GM12878 (cell line): ENCODE results near the gene KCNA5. TPM values are rescaled to one million over a fixed set of nuclear protein-coding genes. Genes with fewer than 3 reads are reported as not detected.

Source experiments
- ATAC-seq: fragments of 200-7000 bp; cut with Tn5 transposase; 3 replicates; pipeline ENCODE4 v1.9.1; 2020; ENCODE audit warnings: mild to moderate bottlenecking, moderate library complexity
- BruUV-seq: library from RNA; stranded (reverse); fragments of 400-500 nt; replicated peaks from 2 replicates; lab custom pipeline; 2021; lab: Mats Ljungman, UMichigan
- CTCF ChIA-PET: fragments of 300-600 bp; sonication (Branson Sonifier 250); formaldehyde crosslinking; extraction: SDS; loops from one replicate; lab custom pipeline; 2021; ENCODE audit warnings: inconsistent platforms; lab: Yijun Ruan, JAX
- POLR2A ChIA-PET: fragments of 350-600 bp; formaldehyde crosslinking; extraction: SDS; loops from one replicate; lab custom pipeline; 2021; ENCODE audit warnings: inconsistent platforms; lab: Charles Lee
- RAD21 ChIA-PET: fragments of 300-600 bp; sonication (Branson Sonifier 250); formaldehyde crosslinking; loops from one replicate; lab custom pipeline; 2023; ENCODE audit warnings: antibody characterized with exemption; ENCODE audit not compliant: unreplicated experiment; lab: Charles Lee
- SMC1A ChIA-PET: fragments of 300-600 bp; sonication (Branson Sonifier 250); formaldehyde crosslinking; loops from one replicate; lab custom pipeline; 2023; ENCODE audit not compliant: unreplicated experiment, uncharacterized antibody; lab: Charles Lee
- DNase-seq: peaks from one replicate; pipeline ENCODE4 v3.0.0-alpha.2; 2011; ENCODE audit warnings: low read depth, low spot score
- FAIRE-seq: peaks from 3 replicates; lab custom pipeline; 2011; peaks lifted over from hg19 to GRCh38; lab: Jason Lieb, UNC
- H2AFZ ChIP-seq: 2 replicates; pipeline ENCODE4 v1.6.0; 2011; ENCODE audit warnings: low read depth, low read length, control low read depth; ENCODE audit not compliant: control insufficient read depth
- H3K27ac ChIP-seq: 2 replicates; pipeline ENCODE4 v1.5.1; 2011; ENCODE audit warnings: control low read depth; ENCODE audit not compliant: control insufficient read depth, insufficient read depth
- H3K27me3 ChIP-seq, 2 experiments: replicated peaks in 1 of 2; 2 replicates each; pipeline versions ENCODE4 v1.6.0 to v1.6.1; 2011; ENCODE audit warnings: low read length in 1 of 2; ENCODE audit not compliant: control insufficient read depth in 2 of 2, insufficient read depth in 2 of 2
- H3K36me3 ChIP-seq, 2 experiments: 2 replicates each; pipeline ENCODE4 v1.5.1; 2011; ENCODE audit warnings: low read length in 1 of 2; ENCODE audit not compliant: control insufficient read depth in 2 of 2, insufficient read depth in 2 of 2
- H3K4me1 ChIP-seq: 2 replicates; pipeline ENCODE4 v1.6.1; 2011; ENCODE audit warnings: mild to moderate bottlenecking, low read length, moderate library complexity, mixed read lengths; ENCODE audit not compliant: control insufficient read depth, insufficient read depth
- H3K4me2 ChIP-seq: 2 replicates; pipeline ENCODE4 v1.6.0; 2011; ENCODE audit warnings: control low read depth; ENCODE audit not compliant: control insufficient read depth, insufficient read depth
- H3K4me3 ChIP-seq: fragments of 200-600 bp; sonication (generic); 2 replicates; pipeline ENCODE4 v1.5.1; 2016
- H3K79me2 ChIP-seq: 2 replicates; pipeline ENCODE4 v1.6.0; 2011; ENCODE audit warnings: low read length; ENCODE audit not compliant: control insufficient read depth, insufficient read depth
- H3K9ac ChIP-seq: 2 replicates; pipeline ENCODE4 v1.8.0; 2011; ENCODE audit warnings: low read length, control low read depth, mixed read lengths; ENCODE audit not compliant: control insufficient read depth, insufficient read depth
- H3K9me3 ChIP-seq: replicated peaks from 3 replicates; pipeline ENCODE4 v1.5.1; 2011; ENCODE audit warnings: mild to moderate bottlenecking, low read length; ENCODE audit not compliant: control insufficient read depth, insufficient read depth
- H4K20me1 ChIP-seq: 2 replicates; pipeline ENCODE4 v1.6.0; 2011; ENCODE audit not compliant: control insufficient read depth, insufficient read depth
- CBX5 ChIP-seq: sonication (generic); IDR thresholded peaks from 2 replicates; pipeline ENCODE4 v1.6.1; 2016; ENCODE audit warnings: low read depth, moderate library complexity, mild to moderate bottlenecking, inconsistent platforms
- E2F4 ChIP-seq: IDR thresholded peaks from 2 replicates; pipeline ENCODE4 v1.6.1; 2012; ENCODE audit warnings: low read depth, low read length, improper control_type of control experiment
- EZH2 ChIP-seq: IDR thresholded peaks from 2 replicates; pipeline ENCODE4 v1.6.1; 2012; ENCODE audit warnings: low read depth, mild to moderate bottlenecking, control low read depth, inconsistent platforms, low read length, borderline replicate concordance; ENCODE audit not compliant: control insufficient read depth
- IRF3 ChIP-seq: fragments of 450-650 bp; IDR thresholded peaks from 2 replicates; pipeline ENCODE4 v1.6.1; 2014; ENCODE audit warnings: mild to moderate bottlenecking
- NFIC ChIP-seq: IDR thresholded peaks from 2 replicates; pipeline ENCODE4 v1.6.1; 2012; ENCODE audit warnings: low read depth, mild to moderate bottlenecking, inconsistent platforms, low read length, moderate library complexity
- NFXL1 ChIP-seq: fragments of 450-650 bp; IDR thresholded peaks from 2 replicates; pipeline ENCODE4 v1.6.1; 2017; ENCODE audit warnings: antibody characterized with exemption, mild to moderate bottlenecking, borderline replicate concordance
- RCOR1 ChIP-seq: conservative IDR thresholded peaks from 2 replicates; pipeline ENCODE4 v1.6.1; 2012; ENCODE audit warnings: low read depth, low read length, improper control_type of control experiment
- TBL1XR1 ChIP-seq: IDR thresholded peaks from 2 replicates; pipeline ENCODE4 v1.6.1; 2012; ENCODE audit warnings: low read depth, low read length, improper control_type of control experiment
- WGBS: methylation state at CpG from one replicate; pipeline ENCODE4 v1.1.6; 2016; ENCODE audit warnings: low lambda C conversion rate; ENCODE audit not compliant: insufficient replicate concordance, insufficient coverage; ENCODE audit errors: missing lambda C conversion rate; 5-methylcytosine and 5-hydroxymethylcytosine counted together
- in situ Hi-C: fragments of 300-500 bp; cut with MboI; formaldehyde crosslinking; loops from 9 replicates; pipeline ENCODE4 v1.14.3; 2018; ENCODE audit warnings: mixed read lengths
- intact Hi-C: fragments of 100-400 bp; cut with micrococcal nuclease; formaldehyde crosslinking; loops from one replicate; pipeline ENCODE4 v1.14.2; 2022; ENCODE audit not compliant: unreplicated experiment
- polyA plus RNA-seq, 11 experiments: library from polyadenylated mRNA; depleted of rRNA in 4 of 11; unstranded in 6 of 11; stranded (reverse) in 5 of 11; fragments of >200 nt; fragmentation: Nextera tagmentation in 4 of 11; fragmentation: Illumina TruSeq in 1 of 11; extraction: Ambion mirVana in 4 of 11; extraction: Trizol in 1 of 11; gene quantifications; 1 replicate in 1 of 11; 2 replicates in 10 of 11; pipeline versions ENCODE4 v1.2.1 to v1.2.3, GENCODE V29; 2011 to 2016; ENCODE audit warnings: inconsistent platforms in 2 of 11, missing spikeins in 2 of 11, low read depth in 1 of 11
- total RNA-seq, 4 experiments: library from RNA; depleted of rRNA in 3 of 4; stranded (reverse); fragments of >200 nt in 3 of 4; fragmentation: Illumina TruSeq in 1 of 4; extraction: Trizol in 1 of 4; gene quantifications; 2 replicates each; pipeline versions ENCODE4 v1.2.1 to v1.2.3, GENCODE V29; 2013 to 2021
- TF ChIP-seq, protein P1 (sequence below): fragments of 450-650 bp; IDR thresholded peaks from 2 replicates; pipeline ENCODE4 v1.6.1; 2018; ENCODE audit warnings: mild to moderate bottlenecking, low read depth, moderate library complexity; ENCODE audit not compliant: partially characterized antibody
- TF ChIP-seq, protein P2 (sequence below): IDR thresholded peaks from 2 replicates; pipeline ENCODE4 v1.6.1; 2012; ENCODE audit warnings: improper control_type of control experiment, low read depth, low read length; ENCODE audit not compliant: insufficient replicate concordance

KCNA5 gene
- total and polyA plus RNA-seq, 10 of the 15 experiments (the other 5 are each of a cell fraction or from before 2014, with no cell fraction given), result 0.11 to 0.56 (median 0.19) TPM; not detected in 4

GRCh38 chr12:5070090-5070489 is 26.4 kb downstream of the KCNA5 start (continued):
- TF ChIP-seq, protein P1, sequence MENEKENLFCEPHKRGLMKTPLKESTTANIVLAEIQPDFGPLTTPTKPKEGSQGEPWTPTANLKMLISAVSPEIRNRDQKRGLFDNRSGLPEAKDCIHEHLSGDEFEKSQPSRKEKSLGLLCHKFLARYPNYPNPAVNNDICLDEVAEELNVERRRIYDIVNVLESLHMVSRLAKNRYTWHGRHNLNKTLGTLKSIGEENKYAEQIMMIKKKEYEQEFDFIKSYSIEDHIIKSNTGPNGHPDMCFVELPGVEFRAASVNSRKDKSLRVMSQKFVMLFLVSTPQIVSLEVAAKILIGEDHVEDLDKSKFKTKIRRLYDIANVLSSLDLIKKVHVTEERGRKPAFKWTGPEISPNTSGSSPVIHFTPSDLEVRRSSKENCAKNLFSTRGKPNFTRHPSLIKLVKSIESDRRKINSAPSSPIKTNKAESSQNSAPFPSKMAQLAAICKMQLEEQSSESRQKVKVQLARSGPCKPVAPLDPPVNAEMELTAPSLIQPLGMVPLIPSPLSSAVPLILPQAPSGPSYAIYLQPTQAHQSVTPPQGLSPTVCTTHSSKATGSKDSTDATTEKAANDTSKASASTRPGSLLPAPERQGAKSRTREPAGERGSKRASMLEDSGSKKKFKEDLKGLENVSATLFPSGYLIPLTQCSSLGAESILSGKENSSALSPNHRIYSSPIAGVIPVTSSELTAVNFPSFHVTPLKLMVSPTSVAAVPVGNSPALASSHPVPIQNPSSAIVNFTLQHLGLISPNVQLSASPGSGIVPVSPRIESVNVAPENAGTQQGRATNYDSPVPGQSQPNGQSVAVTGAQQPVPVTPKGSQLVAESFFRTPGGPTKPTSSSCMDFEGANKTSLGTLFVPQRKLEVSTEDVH, result no peak
- TF ChIP-seq NFXL1 (no peak), IRF3 (no peak), TBL1XR1 (no peak), EZH2 (no peak), NFIC (no peak)
- TF ChIP-seq, all 136 proteins: peak for 0

GRCh38 chr12:5071496-5071895 is 27.8 kb downstream of the KCNA5 start:
- RAD21 ChIA-PET, result no interaction called here
- in situ Hi-C loops, result no loop called here
- FAIRE-seq, result no peak
- no peaks in the 10 kb centered on the region for H3K36me3 ChIP-seq
- H4K20me1 ChIP-seq, result no peaks in the 10 kb centered on the region
- H3K27ac ChIP-seq, result no peak overlapping the region
- BruUV-seq, result no TSS peak
- no peaks in the 10 kb centered on the region for H3K9me3 ChIP-seq
- no peaks in the 10 kb centered on the region for H3K79me2 ChIP-seq
- H2AFZ ChIP-seq, result no peak overlapping the region
- 40% methylated on average over 4 of the region's 4 CpGs for WGBS
- H3K4me1 ChIP-seq, result no peaks in the 10 kb centered on the region
- H3K4me3 ChIP-seq, result no peak overlapping the region
- CTCF ChIA-PET, result interaction anchor here (0.9 to 2.9 kb wide), 3 partner anchors 12 to 69 kb away, joined by 3 to 15 read pairs (median 3); no protein-coding TSS in a partner anchor
- H3K9ac ChIP-seq, result no peak overlapping the region
- no peak for ATAC-seq
- intact Hi-C loops, result no loop called here
- SMC1A ChIA-PET, result interaction anchor here (0.6 to 1.0 kb wide), 2 partner anchors 11 to 19 kb away, joined by 3 read pairs; no protein-coding TSS in a partner anchor
- peaks cover 0 to 1% of the 10 kb centered on the region in 2 experiments; a peak in 1 of 4 replicates for H3K27me3 ChIP-seq
- POLR2A ChIA-PET, result no interaction called here
- no peak for DNase-seq
- no peak overlapping the region for H3K4me2 ChIP-seq
- no peak for TF ChIP-seq E2F4
- no peak for TF ChIP-seq RCOR1
- TF ChIP-seq, protein P2, sequence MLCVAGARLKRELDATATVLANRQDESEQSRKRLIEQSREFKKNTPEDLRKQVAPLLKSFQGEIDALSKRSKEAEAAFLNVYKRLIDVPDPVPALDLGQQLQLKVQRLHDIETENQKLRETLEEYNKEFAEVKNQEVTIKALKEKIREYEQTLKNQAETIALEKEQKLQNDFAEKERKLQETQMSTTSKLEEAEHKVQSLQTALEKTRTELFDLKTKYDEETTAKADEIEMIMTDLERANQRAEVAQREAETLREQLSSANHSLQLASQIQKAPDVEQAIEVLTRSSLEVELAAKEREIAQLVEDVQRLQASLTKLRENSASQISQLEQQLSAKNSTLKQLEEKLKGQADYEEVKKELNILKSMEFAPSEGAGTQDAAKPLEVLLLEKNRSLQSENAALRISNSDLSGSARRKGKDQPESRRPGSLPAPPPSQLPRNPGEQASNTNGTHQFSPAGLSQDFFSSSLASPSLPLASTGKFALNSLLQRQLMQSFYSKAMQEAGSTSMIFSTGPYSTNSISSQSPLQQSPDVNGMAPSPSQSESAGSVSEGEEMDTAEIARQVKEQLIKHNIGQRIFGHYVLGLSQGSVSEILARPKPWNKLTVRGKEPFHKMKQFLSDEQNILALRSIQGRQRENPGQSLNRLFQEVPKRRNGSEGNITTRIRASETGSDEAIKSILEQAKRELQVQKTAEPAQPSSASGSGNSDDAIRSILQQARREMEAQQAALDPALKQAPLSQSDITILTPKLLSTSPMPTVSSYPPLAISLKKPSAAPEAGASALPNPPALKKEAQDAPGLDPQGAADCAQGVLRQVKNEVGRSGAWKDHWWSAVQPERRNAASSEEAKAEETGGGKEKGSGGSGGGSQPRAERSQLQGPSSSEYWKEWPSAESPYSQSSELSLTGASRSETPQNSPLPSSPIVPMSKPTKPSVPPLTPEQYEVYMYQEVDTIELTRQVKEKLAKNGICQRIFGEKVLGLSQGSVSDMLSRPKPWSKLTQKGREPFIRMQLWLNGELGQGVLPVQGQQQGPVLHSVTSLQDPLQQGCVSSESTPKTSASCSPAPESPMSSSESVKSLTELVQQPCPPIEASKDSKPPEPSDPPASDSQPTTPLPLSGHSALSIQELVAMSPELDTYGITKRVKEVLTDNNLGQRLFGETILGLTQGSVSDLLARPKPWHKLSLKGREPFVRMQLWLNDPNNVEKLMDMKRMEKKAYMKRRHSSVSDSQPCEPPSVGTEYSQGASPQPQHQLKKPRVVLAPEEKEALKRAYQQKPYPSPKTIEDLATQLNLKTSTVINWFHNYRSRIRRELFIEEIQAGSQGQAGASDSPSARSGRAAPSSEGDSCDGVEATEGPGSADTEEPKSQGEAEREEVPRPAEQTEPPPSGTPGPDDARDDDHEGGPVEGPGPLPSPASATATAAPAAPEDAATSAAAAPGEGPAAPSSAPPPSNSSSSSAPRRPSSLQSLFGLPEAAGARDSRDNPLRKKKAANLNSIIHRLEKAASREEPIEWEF, result no peak
- no peak for TF ChIP-seq CBX5
